ENCODE measurements around the gene L3MBTL4. TPM values are rescaled to one million over a fixed set of nuclear protein-coding genes. Genes with fewer than 3 reads are reported as not detected.

The L3MBTL4 gene
- total RNA-seq, 3 donors from 2014 or later: 7.8 to 23.0 (median 19.7) TPM

GRCh38 chr18:5972298-5972697, 442.4 kb downstream of the L3MBTL4 start:
- Histone ChIP-seq H3K9me3 (no peaks in the 10 kb centered on the region), H3K27ac (no peak overlapping the region), H3K4me1 (no peaks in the 10 kb centered on the region), H3K36me3 (no peaks in the 10 kb centered on the region), H3K4me3 (no peak overlapping the region), H3K27me3 (no peaks in the 10 kb centered on the region)
- TF ChIP-seq POLR2A (IDR thresholded peaks at IDR 0.05) (no peak), CTCF (IDR thresholded peaks at IDR 0.05) (no peak), POLR2AphosphoS5 (IDR thresholded peaks at IDR 0.05) (no peak)
- intact Hi-C loops (cut with DNase I; ENCODE audit: low total_unique reads): no loop called here
- DNase-seq (ENCODE audit: low spot score in 2 of 2): no peak

GRCh38 chr18:5969989-5970403, 444.7 kb downstream of the L3MBTL4 start:
- Histone ChIP-seq H3K4me3 (no peak overlapping the region), H3K36me3 (no peaks in the 10 kb centered on the region), H3K4me1 (no peaks in the 10 kb centered on the region), H3K27me3 (no peaks in the 10 kb centered on the region), H3K9me3 (no peaks in the 10 kb centered on the region), H3K27ac (no peak overlapping the region)
- intact Hi-C loops (cut with DNase I; ENCODE audit: low total_unique reads): no loop called here
- TF ChIP-seq POLR2AphosphoS5 (IDR thresholded peaks at IDR 0.05): no peak
- no peak for TF ChIP-seq POLR2A (IDR thresholded peaks at IDR 0.05)
- DNase-seq (ENCODE audit: low spot score in 2 of 2): no peak

GRCh38 chr18:5969355-5969988, 445.2 kb downstream of the L3MBTL4 start:
- intact Hi-C loops (cut with DNase I; ENCODE audit: low total_unique reads): no loop called here
- Histone ChIP-seq H3K27ac (no peak overlapping the region), H3K9me3 (no peaks in the 10 kb centered on the region), H3K4me3 (no peak overlapping the region), H3K27me3 (no peaks in the 10 kb centered on the region), H3K4me1 (no peaks in the 10 kb centered on the region), H3K36me3 (no peaks in the 10 kb centered on the region)
- no peak for TF ChIP-seq POLR2AphosphoS5 (IDR thresholded peaks at IDR 0.05)
- TF ChIP-seq CTCF (IDR thresholded peaks at IDR 0.05): no peak
- no peak for TF ChIP-seq POLR2A (IDR thresholded peaks at IDR 0.05)
- no peak for DNase-seq (ENCODE audit: low spot score in 2 of 2)

GRCh38 chr18:5967666-5968065, 447.0 kb downstream of the L3MBTL4 start:
- H3K36me3 ChIP-seq: no peaks in the 10 kb centered on the region
- TF ChIP-seq POLR2A (IDR thresholded peaks at IDR 0.05): no peak
- TF ChIP-seq POLR2AphosphoS5 (IDR thresholded peaks at IDR 0.05): no peak
- no peak for TF ChIP-seq CTCF (IDR thresholded peaks at IDR 0.05)
- intact Hi-C loops (cut with DNase I; ENCODE audit: low total_unique reads): no loop called here
- DNase-seq (ENCODE audit: low spot score in 2 of 2): no peak
- H3K4me1 ChIP-seq: no peaks in the 10 kb centered on the region
- H3K9me3 ChIP-seq: no peaks in the 10 kb centered on the region
- no peak overlapping the region for H3K27ac ChIP-seq
- no peak overlapping the region for H3K4me3 ChIP-seq
- H3K27me3 ChIP-seq: no peaks in the 10 kb centered on the region

- DNase-seq (ENCODE audit: low spot score in 2 of 2): no peak
- H3K27ac ChIP-seq: no peak overlapping the region
- intact Hi-C loops (cut with DNase I; ENCODE audit: low total_unique reads): no loop called here
Observed at GRCh38 chr18:5967007-5967406, 447.7 kb downstream of the L3MBTL4 start.

More at GRCh38 chr18:5967007-5967406, 447.7 kb downstream of the L3MBTL4 start:
- H3K9me3 ChIP-seq: no peaks in the 10 kb centered on the region
- H3K27me3 ChIP-seq: no peaks in the 10 kb centered on the region
- no peak overlapping the region for H3K4me3 ChIP-seq
- H3K4me1 ChIP-seq: no peaks in the 10 kb centered on the region
- H3K36me3 ChIP-seq: no peaks in the 10 kb centered on the region
- TF ChIP-seq CTCF (IDR thresholded peaks at IDR 0.05): no peak
